ENCODE data around the gene ZRANB3.
"Not testable (repeated sequence)": the region's sequence is repeated elsewhere in the genome, so short reads cannot be mapped to it uniquely, and the experiment has no call there.

ZRANB3 gene

GRCh38 chr2:135453027-135453426 lies 78.0 kb downstream of the ZRANB3 start:
- H3K9me3 ChIP-seq (ENCODE audit: control insufficient read depth, low read length); H3K4me1 ChIP-seq (ENCODE audit: control insufficient read depth, insufficient read depth, low read length, poor library complexity, severe bottlenecking); H3K36me3 ChIP-seq (ENCODE audit: control insufficient read depth, insufficient read depth, low read length); H3K4me3 ChIP-seq (ENCODE audit: insufficient read depth, low read depth, low read length, poor library complexity, severe bottlenecking); H3K27me3 ChIP-seq (replicated peaks; ENCODE audit: control insufficient read depth, insufficient read depth, low read length, poor library complexity, severe bottlenecking); DNase-seq; H3K27ac ChIP-seq (ENCODE audit: insufficient read depth, low read length, poor library complexity, severe bottlenecking): not testable (repeated sequence)

- H3K36me3 ChIP-seq (ENCODE audit: control insufficient read depth, insufficient read depth, low read length): no peaks in the 10 kb centered on the region
- H3K27ac ChIP-seq (ENCODE audit: insufficient read depth, low read length, poor library complexity, severe bottlenecking): no peak overlapping the region
- H3K9me3 ChIP-seq (ENCODE audit: control insufficient read depth, low read length): no peaks in the 10 kb centered on the region
- no peaks in the 10 kb centered on the region for H3K27me3 ChIP-seq (replicated peaks; ENCODE audit: control insufficient read depth, insufficient read depth, low read length, poor library complexity, severe bottlenecking)
- DNase-seq: no peak
- no peaks in the 10 kb centered on the region for H3K4me1 ChIP-seq (ENCODE audit: control insufficient read depth, insufficient read depth, low read length, poor library complexity, severe bottlenecking)
- H3K4me3 ChIP-seq (ENCODE audit: insufficient read depth, low read depth, low read length, poor library complexity, severe bottlenecking): no peak overlapping the region
Observed at GRCh38 chr2:135451966-135452365, 79.1 kb downstream of the ZRANB3 start.

DNA sequence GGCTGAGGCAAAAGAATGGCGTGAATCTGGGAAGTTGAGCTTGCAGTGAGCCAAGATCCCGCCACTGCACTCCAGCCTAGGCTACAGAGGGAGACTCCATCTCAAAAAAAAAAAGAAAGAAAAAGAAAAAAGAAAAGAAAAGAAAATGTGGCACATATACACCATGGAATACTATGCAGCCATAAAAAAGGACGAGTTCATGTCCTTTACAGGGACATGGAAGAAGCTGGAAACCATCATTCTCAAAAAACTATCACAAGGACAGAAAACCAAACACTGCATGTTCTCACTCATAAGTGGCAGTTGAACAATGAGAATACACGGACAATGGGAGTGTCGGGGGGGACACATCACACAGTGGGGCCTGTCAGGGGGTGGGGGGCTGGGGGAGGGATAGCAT lies 88.0 kb downstream of the ZRANB3 start:
- H3K36me3 ChIP-seq (ENCODE audit: control insufficient read depth, insufficient read depth, low read length); H3K4me3 ChIP-seq (ENCODE audit: insufficient read depth, low read depth, low read length, poor library complexity, severe bottlenecking); H3K9me3 ChIP-seq (ENCODE audit: control insufficient read depth, low read length); H3K27ac ChIP-seq (ENCODE audit: insufficient read depth, low read length, poor library complexity, severe bottlenecking); DNase-seq; H3K4me1 ChIP-seq (ENCODE audit: control insufficient read depth, insufficient read depth, low read length, poor library complexity, severe bottlenecking); H3K27me3 ChIP-seq (replicated peaks; ENCODE audit: control insufficient read depth, insufficient read depth, low read length, poor library complexity, severe bottlenecking): not testable (repeated sequence)

- not testable (repeated sequence) for DNase-seq; H3K4me3 ChIP-seq (ENCODE audit: insufficient read depth, low read depth, low read length, poor library complexity, severe bottlenecking); H3K27me3 ChIP-seq (replicated peaks; ENCODE audit: control insufficient read depth, insufficient read depth, low read length, poor library complexity, severe bottlenecking); H3K36me3 ChIP-seq (ENCODE audit: control insufficient read depth, insufficient read depth, low read length); H3K27ac ChIP-seq (ENCODE audit: insufficient read depth, low read length, poor library complexity, severe bottlenecking); H3K9me3 ChIP-seq (ENCODE audit: control insufficient read depth, low read length); H3K4me1 ChIP-seq (ENCODE audit: control insufficient read depth, insufficient read depth, low read length, poor library complexity, severe bottlenecking)
Observed at GRCh38 chr2:135435155-135435554, 95.9 kb downstream of the ZRANB3 start.

- no peaks in the 10 kb centered on the region for H3K9me3 ChIP-seq (ENCODE audit: control insufficient read depth, low read length)
- no peak overlapping the region for H3K27ac ChIP-seq (ENCODE audit: insufficient read depth, low read length, poor library complexity, severe bottlenecking)
- no peaks in the 10 kb centered on the region for H3K27me3 ChIP-seq (replicated peaks; ENCODE audit: control insufficient read depth, insufficient read depth, low read length, poor library complexity, severe bottlenecking)
- H3K36me3 ChIP-seq (ENCODE audit: control insufficient read depth, insufficient read depth, low read length): no peaks in the 10 kb centered on the region
- no peak for DNase-seq
- H3K4me3 ChIP-seq (ENCODE audit: insufficient read depth, low read depth, low read length, poor library complexity, severe bottlenecking): no peak overlapping the region
- H3K4me1 ChIP-seq (ENCODE audit: control insufficient read depth, insufficient read depth, low read length, poor library complexity, severe bottlenecking): no peaks in the 10 kb centered on the region
Observed at GRCh38 chr2:135424849-135425248, 106.2 kb downstream of the ZRANB3 start.

DNA sequence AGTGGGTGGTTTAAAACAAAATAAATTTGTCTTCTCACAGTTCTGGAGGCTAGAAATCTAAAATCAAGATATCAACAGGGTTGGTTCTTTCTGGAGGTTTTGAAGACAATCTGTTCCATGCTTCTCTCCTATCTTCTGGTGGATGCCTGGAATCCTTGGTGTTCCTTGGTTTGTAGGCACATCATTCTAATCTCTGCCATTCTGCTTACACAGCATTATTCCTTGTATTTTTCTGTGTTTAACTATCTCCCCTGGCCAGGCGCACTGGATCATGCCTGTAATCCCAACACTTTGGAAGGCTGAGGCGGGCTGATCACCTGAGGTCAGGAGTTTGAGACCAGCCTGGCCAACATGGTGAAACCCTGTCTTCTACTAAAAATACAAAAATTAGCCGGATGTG lies 108.1 kb downstream of the ZRANB3 start:
- H3K4me3 ChIP-seq (ENCODE audit: insufficient read depth, low read depth, low read length, poor library complexity, severe bottlenecking): no peak overlapping the region
- no peaks in the 10 kb centered on the region for H3K27me3 ChIP-seq (replicated peaks; ENCODE audit: control insufficient read depth, insufficient read depth, low read length, poor library complexity, severe bottlenecking)
- no peaks in the 10 kb centered on the region for H3K4me1 ChIP-seq (ENCODE audit: control insufficient read depth, insufficient read depth, low read length, poor library complexity, severe bottlenecking)
- H3K27ac ChIP-seq (ENCODE audit: insufficient read depth, low read length, poor library complexity, severe bottlenecking): no peak overlapping the region
- H3K9me3 ChIP-seq (ENCODE audit: control insufficient read depth, low read length): no peaks in the 10 kb centered on the region
- no peak for DNase-seq
- no peaks in the 10 kb centered on the region for H3K36me3 ChIP-seq (ENCODE audit: control insufficient read depth, insufficient read depth, low read length)

DNA sequence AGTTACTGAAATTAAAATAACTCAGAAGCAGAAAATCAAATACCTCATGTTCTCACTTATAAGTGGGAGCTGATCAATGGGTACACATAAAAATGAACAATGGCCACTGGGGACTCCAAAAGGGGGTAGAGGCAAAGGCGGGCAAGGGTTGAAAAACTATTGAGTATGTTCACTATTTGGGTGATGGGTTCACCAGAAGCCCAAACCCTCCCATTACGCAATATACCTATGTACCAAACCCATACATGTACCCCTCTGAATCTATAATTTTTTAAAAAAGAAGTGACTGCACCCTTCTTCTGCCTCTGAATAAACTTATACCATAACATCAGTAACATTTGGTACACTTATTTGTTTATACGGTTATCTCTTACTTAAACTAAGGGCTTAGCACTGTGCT lies 119.4 kb downstream of the ZRANB3 start:
- H3K36me3 ChIP-seq (ENCODE audit: control insufficient read depth, insufficient read depth, low read length): no peaks in the 10 kb centered on the region
- H3K27ac ChIP-seq (ENCODE audit: insufficient read depth, low read length, poor library complexity, severe bottlenecking): no peak overlapping the region

GRCh38 chr2:135409436-135409835 lies 121.6 kb downstream of the ZRANB3 start:
- Histone ChIP-seq H3K36me3 (ENCODE audit: control insufficient read depth, insufficient read depth, low read length) (no peaks in the 10 kb centered on the region), H3K27ac (ENCODE audit: insufficient read depth, low read length, poor library complexity, severe bottlenecking) (no peak overlapping the region), H3K4me3 (ENCODE audit: insufficient read depth, low read depth, low read length, poor library complexity, severe bottlenecking) (no peak overlapping the region), H3K9me3 (ENCODE audit: control insufficient read depth, low read length) (no peaks in the 10 kb centered on the region), H3K27me3 (replicated peaks; ENCODE audit: control insufficient read depth, insufficient read depth, low read length, poor library complexity, severe bottlenecking) (no peaks in the 10 kb centered on the region), H3K4me1 (ENCODE audit: control insufficient read depth, insufficient read depth, low read length, poor library complexity, severe bottlenecking) (no peaks in the 10 kb centered on the region)
- no peak for DNase-seq

More for the DNA sequence above, 119.4 kb downstream of the ZRANB3 start:
- DNase-seq: no peak
- Histone ChIP-seq H3K4me1 (ENCODE audit: control insufficient read depth, insufficient read depth, low read length, poor library complexity, severe bottlenecking) (no peaks in the 10 kb centered on the region), H3K9me3 (ENCODE audit: control insufficient read depth, low read length) (no peaks in the 10 kb centered on the region), H3K27me3 (replicated peaks; ENCODE audit: control insufficient read depth, insufficient read depth, low read length, poor library complexity, severe bottlenecking) (no peaks in the 10 kb centered on the region), H3K4me3 (ENCODE audit: insufficient read depth, low read depth, low read length, poor library complexity, severe bottlenecking) (no peak overlapping the region)

GRCh38 chr2:135396259-135396658 lies 134.8 kb downstream of the ZRANB3 start:
- H3K4me1 ChIP-seq (ENCODE audit: control insufficient read depth, insufficient read depth, low read length, poor library complexity, severe bottlenecking); H3K27me3 ChIP-seq (replicated peaks; ENCODE audit: control insufficient read depth, insufficient read depth, low read length, poor library complexity, severe bottlenecking); H3K36me3 ChIP-seq (ENCODE audit: control insufficient read depth, insufficient read depth, low read length); H3K27ac ChIP-seq (ENCODE audit: insufficient read depth, low read length, poor library complexity, severe bottlenecking); H3K9me3 ChIP-seq (ENCODE audit: control insufficient read depth, low read length); DNase-seq; H3K4me3 ChIP-seq (ENCODE audit: insufficient read depth, low read depth, low read length, poor library complexity, severe bottlenecking): not testable (repeated sequence)

GRCh38 chr2:135386993-135387392 lies 144.0 kb downstream of the ZRANB3 start:
- H3K36me3 ChIP-seq (ENCODE audit: control insufficient read depth, insufficient read depth, low read length): no peaks in the 10 kb centered on the region
- H3K9me3 ChIP-seq (ENCODE audit: control insufficient read depth, low read length): no peaks in the 10 kb centered on the region
- DNase-seq: no peak
- no peak overlapping the region for H3K27ac ChIP-seq (ENCODE audit: insufficient read depth, low read length, poor library complexity, severe bottlenecking)
- H3K4me1 ChIP-seq (ENCODE audit: control insufficient read depth, insufficient read depth, low read length, poor library complexity, severe bottlenecking): no peaks in the 10 kb centered on the region
- H3K27me3 ChIP-seq (replicated peaks; ENCODE audit: control insufficient read depth, insufficient read depth, low read length, poor library complexity, severe bottlenecking): no peaks in the 10 kb centered on the region
- H3K4me3 ChIP-seq (ENCODE audit: insufficient read depth, low read depth, low read length, poor library complexity, severe bottlenecking): no peak overlapping the region

- H3K36me3 ChIP-seq (ENCODE audit: control insufficient read depth, insufficient read depth, low read length): no peaks in the 10 kb centered on the region
- H3K27me3 ChIP-seq (replicated peaks; ENCODE audit: control insufficient read depth, insufficient read depth, low read length, poor library complexity, severe bottlenecking): no peaks in the 10 kb centered on the region
- no peak for DNase-seq
- no peak overlapping the region for H3K27ac ChIP-seq (ENCODE audit: insufficient read depth, low read length, poor library complexity, severe bottlenecking)
- H3K9me3 ChIP-seq (ENCODE audit: control insufficient read depth, low read length): no peaks in the 10 kb centered on the region
- no peaks in the 10 kb centered on the region for H3K4me1 ChIP-seq (ENCODE audit: control insufficient read depth, insufficient read depth, low read length, poor library complexity, severe bottlenecking)
- no peak overlapping the region for H3K4me3 ChIP-seq (ENCODE audit: insufficient read depth, low read depth, low read length, poor library complexity, severe bottlenecking)
Observed at GRCh38 chr2:135378591-135378990, 152.4 kb downstream of the ZRANB3 start.

All from effector memory CD4-positive, alpha-beta T cell (primary cell).